T-cell (primary cell): Measurements from ENCODE around the gene FBXL4. TPM values are rescaled to one million over a fixed set of nuclear protein-coding genes. Genes with fewer than 3 reads are reported as not detected.

Source experiments
- ATAC-seq, 4 experiments: fragments of 200-7000 bp in 3 of 4; fragments of 150-1000 bp in 1 of 4; cut with Tn5 transposase; replicated peaks in 1 of 4; 1 replicate in 3 of 4; 2 replicates in 1 of 4; pipeline ENCODE4 v1.10.0; 2021; ENCODE audit warnings: moderate library complexity in 3 of 4, mild to moderate bottlenecking in 2 of 4, moderate number of reproducible peaks in 1 of 4
- CTCF ChIA-PET, 2 donors: fragments of 300-600 bp; sonication (Branson Sonifier 250); formaldehyde crosslinking; loops; one replicate each; lab custom pipeline; 2022; ENCODE audit warnings: antibody characterized with exemption in 2 of 2; lab: Charles Lee
- POLR2A ChIA-PET, 2 donors: fragments of 300-600 bp; sonication (Branson Sonifier 250); formaldehyde crosslinking; loops; one replicate each; lab custom pipeline; 2022; ENCODE audit warnings: antibody characterized with exemption in 2 of 2; lab: Charles Lee
- DNase-seq, 35 experiments: peaks; one replicate each; pipeline versions ENCODE4 v3.0.0 to v3.0.0-alpha.2; 2013 to 2023
- H3K27ac ChIP-seq: one replicate; pipeline ENCODE4 v1.5.1; 2013; ENCODE audit warnings: low read length
- H3K27me3 ChIP-seq, 2 experiments: replicated peaks in 1 of 2; 1 replicate in 1 of 2; 2 replicates in 1 of 2; pipeline versions ENCODE4 v1.6.1 to v1.7.0; 2013; ENCODE audit warnings: low read length in 1 of 2, mixed read lengths in 1 of 2; ENCODE audit not compliant: control insufficient read depth in 2 of 2, insufficient read depth in 2 of 2; ENCODE audit errors: extremely low read depth in 1 of 2
- H3K36me3 ChIP-seq, 2 donors: 1 replicate in 1 of 2; 2 replicates in 1 of 2; pipeline versions ENCODE4 v1.6.1 to v1.7.0; 2013; ENCODE audit warnings: low read length in 1 of 2; ENCODE audit not compliant: control insufficient read depth in 2 of 2, insufficient read depth in 1 of 2; ENCODE audit errors: extremely low read depth in 1 of 2
- H3K4me1 ChIP-seq, 2 experiments: 1 replicate in 1 of 2; 2 replicates in 1 of 2; pipeline versions ENCODE4 v1.6.1 to v1.7.0; 2013; ENCODE audit warnings: low read length in 2 of 2, mixed read lengths in 1 of 2; ENCODE audit not compliant: insufficient read depth in 2 of 2, control insufficient read depth in 1 of 2; ENCODE audit errors: extremely low read depth in 1 of 2
- H3K4me3 ChIP-seq, 2 donors: 1 replicate in 1 of 2; 2 replicates in 1 of 2; pipeline versions ENCODE4 v1.5.1 to v1.7.0; 2013; ENCODE audit warnings: mild to moderate bottlenecking in 2 of 2, low read length in 1 of 2, moderate library complexity in 1 of 2; ENCODE audit not compliant: control insufficient read depth in 1 of 2; ENCODE audit errors: extremely low read depth in 1 of 2
- H3K9me3 ChIP-seq: 2 replicates; pipeline ENCODE4 v1.7.0; 2013
- H3K27ac Mint-ChIP-seq, 2 donors: one replicate each; pipeline ENCODE4 v1.8.0; 2020 to 2021; ENCODE audit warnings: mild to moderate bottlenecking in 2 of 2, mixed read lengths in 2 of 2
- H3K27me3 Mint-ChIP-seq, 2 donors: one replicate each; pipeline ENCODE4 v1.8.0; 2021 to 2022; ENCODE audit warnings: mixed read lengths in 2 of 2
- H3K36me3 Mint-ChIP-seq: one replicate; pipeline ENCODE4 v1.8.0; 2021; ENCODE audit warnings: mixed read lengths
- H3K4me1 Mint-ChIP-seq, 3 donors: one replicate each; pipeline ENCODE4 v1.8.0; 2020 to 2022; ENCODE audit warnings: mixed read lengths in 3 of 3, mild to moderate bottlenecking in 1 of 3
- H3K4me3 Mint-ChIP-seq, 3 donors: one replicate each; pipeline ENCODE4 v1.8.0; 2020 to 2022; ENCODE audit warnings: mild to moderate bottlenecking in 3 of 3, mixed read lengths in 3 of 3, moderate library complexity in 3 of 3
- H3K9me3 Mint-ChIP-seq, 3 donors: one replicate each; pipeline ENCODE4 v1.8.0; 2020 to 2022; ENCODE audit warnings: mixed read lengths in 3 of 3
- WGBS: methylation state at CpG from one replicate; pipeline ENCODE4 v1.1.5; 2013; ENCODE audit warnings: missing lambda C conversion rate; ENCODE audit not compliant: insufficient coverage; 5-methylcytosine and 5-hydroxymethylcytosine counted together
- total RNA-seq, 35 experiments: library from RNA in 6 of 35; stranded (reverse) in 6 of 35; fragments of 120-200 nt in 1 of 35; gene quantifications; one replicate each; pipeline versions ENCODE4 v1.2.1 to v1.2.4 and lab custom pipeline; 2013 to 2026

FBXL4 gene
- total RNA-seq, 5 donors from 2014 or later (not counting 1 experiment from before 2014, with no cell fraction given) = 13.4 to 19.5 (median 15.9) TPM

DNA sequence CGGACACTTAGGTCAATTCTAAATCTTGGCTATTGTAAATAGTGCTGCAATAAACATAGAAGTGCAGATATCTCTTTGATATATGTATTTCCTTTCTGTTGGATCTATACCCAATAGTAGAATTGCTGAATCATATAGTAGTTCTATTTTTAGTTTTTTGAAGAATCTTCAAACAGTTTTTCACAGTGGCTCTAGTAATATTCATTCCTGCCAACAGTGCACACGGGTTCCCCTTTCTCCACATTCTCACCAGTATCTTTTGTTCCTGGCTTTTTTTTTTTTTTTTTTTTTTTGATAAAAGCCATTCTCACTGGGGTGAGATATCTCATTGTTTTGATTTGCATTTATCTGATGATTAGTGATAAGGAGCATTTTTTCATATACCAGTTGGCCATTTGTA, 1.8 kb upstream of the FBXL4 start:
- Histone ChIP-seq H3K4me3 (no peak overlapping the region), H3K27ac (no peak overlapping the region), H3K36me3 (no peaks in the 10 kb centered on the region), H3K27me3 (peaks cover 0 to 4% of the 10 kb centered on the region in 2 experiments), H3K9me3 (no peaks in the 10 kb centered on the region), H3K4me1 (peaks cover 6 to 11% of the 10 kb centered on the region in 2 experiments)
- no peak overlapping the region for H3K4me3 Mint-ChIP-seq
- ATAC-seq (no peak), DNase-seq (no peak)
- no peaks in the 10 kb centered on the region for H3K9me3 Mint-ChIP-seq
- peaks cover 2 to 3% of the 10 kb centered on the region in 2 donors for H3K27me3 Mint-ChIP-seq
- POLR2A ChIA-PET = interaction anchor here in 1 of 2 donors (0.7 kb wide), 1 partner anchor 37 kb away, joined by 14 read pairs; no protein-coding TSS in a partner anchor
- H3K4me1 Mint-ChIP-seq = peaks cover 26 to 28% (median 27%) of the 10 kb centered on the region in 3 donors
- WGBS = no CpG with 5 or more reads among the region's 2 CpGs
- H3K36me3 Mint-ChIP-seq = peaks cover 2% of the 10 kb centered on the region
- CTCF ChIA-PET = interaction anchor here (0.7 to 0.9 kb wide), 2 partner anchors 10 to 1507 kb away, joined by 3 to 13 read pairs; no protein-coding TSS in a partner anchor
- H3K27ac Mint-ChIP-seq = no peak overlapping the region

DNA sequence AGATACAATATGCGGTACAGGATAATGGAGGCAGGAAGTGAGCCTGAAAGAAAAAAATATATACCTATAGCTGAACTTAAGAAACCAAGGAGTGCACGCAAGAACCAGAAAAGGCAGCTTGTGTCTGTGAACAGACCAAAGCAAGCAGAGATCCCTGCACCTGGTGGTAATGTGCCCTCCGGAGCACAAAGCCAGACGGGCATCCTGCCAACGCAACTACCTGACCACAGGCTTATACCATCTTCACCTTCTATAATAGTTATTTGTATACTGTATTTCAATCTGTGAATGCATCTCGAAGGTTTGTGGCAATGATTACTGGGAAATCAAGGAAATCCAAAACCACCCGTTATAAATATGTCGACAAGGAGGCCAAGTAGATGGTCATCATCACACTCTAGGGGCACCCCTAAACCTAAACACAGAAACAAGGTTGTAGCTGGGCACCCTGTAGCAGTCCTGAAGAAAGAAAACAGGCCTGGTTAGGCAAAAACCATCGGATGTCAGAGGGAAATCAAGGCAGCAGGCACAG, 801 bp downstream of the FBXL4 start:
- peaks cover 6 to 11% of the 10 kb centered on the region in 2 experiments for H3K4me1 ChIP-seq
- DNase-seq (peak; percentile 9 to 67 (median 47)), ATAC-seq (peak; percentile 9 to 31 (median 17))
- Mint-ChIP-seq H3K4me1 (peaks cover 43 to 46% (median 43%) of the 10 kb centered on the region in 3 donors), H3K27me3 (no peaks in the 10 kb centered on the region), H3K9me3 (peaks cover 0 to 9% (median 5%) of the 10 kb centered on the region in 3 donors), H3K27ac (peak overlapping the region; percentile 83 to 88), H3K4me3 (peak overlapping the region; percentile 91 to 99 (median 94)), H3K36me3 (peaks cover 17% of the 10 kb centered on the region)
- WGBS = 0% methylated on average over 1 of the region's 9 CpGs
- H3K36me3 ChIP-seq = no peaks in the 10 kb centered on the region
- ChIA-PET CTCF (no interaction called here), POLR2A (no interaction called here)
- no peaks in the 10 kb centered on the region for H3K27me3 ChIP-seq
- H3K9me3 ChIP-seq = peaks cover 2% of the 10 kb centered on the region
- peak overlapping the region; percentile 45 for H3K27ac ChIP-seq
- H3K4me3 ChIP-seq = peak overlapping the region; percentile 79 to 88

DNA sequence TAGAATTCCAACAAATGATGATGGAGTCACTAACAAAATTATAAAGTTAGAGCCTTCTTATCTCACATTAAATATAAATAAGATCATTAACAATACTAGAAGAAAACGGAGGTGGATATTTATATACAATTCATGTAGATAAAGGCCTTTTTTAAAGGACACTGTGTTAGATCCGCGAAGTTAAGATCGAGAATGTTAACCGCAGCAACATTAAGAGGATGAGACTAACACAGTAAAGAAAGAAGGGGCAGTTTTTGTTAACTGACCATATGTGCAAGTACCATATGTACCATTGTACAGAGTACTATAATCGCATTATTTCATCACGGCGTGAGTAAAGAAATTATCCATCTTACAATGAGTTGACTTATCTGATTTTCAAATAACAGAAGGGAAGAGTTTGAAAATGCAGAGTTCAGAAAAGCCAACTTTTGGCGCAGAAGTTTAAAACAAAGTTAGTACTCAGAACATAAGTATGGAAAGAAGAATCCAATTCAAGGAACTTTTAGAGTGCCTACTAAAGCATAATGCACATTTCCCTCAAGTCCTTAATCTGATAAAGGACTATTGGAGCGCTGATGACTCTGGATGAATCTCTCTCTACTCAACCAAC, 1.4 kb downstream of the FBXL4 start:
- ChIA-PET POLR2A (no interaction called here), CTCF (no interaction called here)
- peaks cover 6 to 11% of the 10 kb centered on the region in 2 experiments for H3K4me1 ChIP-seq
- H3K36me3 ChIP-seq = no peaks in the 10 kb centered on the region
- peaks cover 2% of the 10 kb centered on the region for H3K9me3 ChIP-seq
- H3K27ac Mint-ChIP-seq = peak overlapping the region; percentile 83 to 88
- no peaks in the 10 kb centered on the region for H3K27me3 Mint-ChIP-seq
- no CpG with 5 or more reads among the region's 10 CpGs for WGBS
- peaks cover 45 to 46% (median 46%) of the 10 kb centered on the region in 3 donors for H3K4me1 Mint-ChIP-seq
- ATAC-seq (no peak), DNase-seq (peak in 1 of 35 experiments; percentile 7)
- H3K27ac ChIP-seq = no peak overlapping the region
- H3K9me3 Mint-ChIP-seq = peaks cover 3 to 12% (median 5%) of the 10 kb centered on the region in 3 donors
- H3K27me3 ChIP-seq = no peaks in the 10 kb centered on the region
- peaks cover 21% of the 10 kb centered on the region for H3K36me3 Mint-ChIP-seq
- peak overlapping the region; percentile 79 to 88 for H3K4me3 ChIP-seq
- H3K4me3 Mint-ChIP-seq = peak overlapping the region; percentile 91 to 99 (median 94)

DNA sequence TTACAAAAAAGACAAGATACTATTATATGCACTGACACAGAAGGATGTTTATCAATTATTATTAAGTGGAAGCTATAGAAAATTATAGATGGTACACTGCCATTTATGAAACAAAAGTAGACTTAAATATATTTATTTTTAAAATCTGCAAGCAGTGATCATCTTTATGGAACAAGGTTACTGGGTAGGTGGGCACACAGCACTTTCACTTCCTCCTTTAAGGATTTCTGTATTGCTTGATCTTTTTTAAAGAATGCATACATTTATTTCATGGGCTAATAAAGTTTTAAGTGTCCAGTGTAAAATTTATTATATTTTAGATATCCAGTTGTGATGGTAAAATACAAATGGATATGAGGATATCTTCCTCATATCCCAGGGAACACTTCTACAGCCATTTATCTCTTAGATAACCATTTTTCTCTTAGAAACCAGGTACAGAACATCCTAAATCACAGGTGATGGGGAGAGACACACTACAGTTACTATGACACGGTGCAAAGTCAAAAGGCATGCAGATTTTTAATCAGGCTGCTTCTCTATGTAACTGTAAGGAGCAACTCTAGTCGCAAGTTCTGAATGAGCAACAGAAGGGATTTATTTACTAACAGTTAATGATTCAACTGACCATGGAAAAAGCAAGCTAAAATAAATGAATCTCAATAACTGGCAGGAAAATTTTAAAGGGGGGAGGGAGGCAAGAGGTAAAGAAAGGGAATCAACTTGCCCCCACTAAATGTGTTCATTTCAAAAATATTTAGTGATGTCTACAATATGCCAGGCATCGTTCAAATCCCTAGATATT, 2.2 kb downstream of the FBXL4 start:
- peaks cover 46 to 50% (median 48%) of the 10 kb centered on the region in 3 donors for H3K4me1 Mint-ChIP-seq
- CTCF ChIA-PET = interaction anchor here in 1 of 2 donors (0.6 kb wide), 1 partner anchor 114 kb away, joined by 7 read pairs; no protein-coding TSS in a partner anchor

DNA sequence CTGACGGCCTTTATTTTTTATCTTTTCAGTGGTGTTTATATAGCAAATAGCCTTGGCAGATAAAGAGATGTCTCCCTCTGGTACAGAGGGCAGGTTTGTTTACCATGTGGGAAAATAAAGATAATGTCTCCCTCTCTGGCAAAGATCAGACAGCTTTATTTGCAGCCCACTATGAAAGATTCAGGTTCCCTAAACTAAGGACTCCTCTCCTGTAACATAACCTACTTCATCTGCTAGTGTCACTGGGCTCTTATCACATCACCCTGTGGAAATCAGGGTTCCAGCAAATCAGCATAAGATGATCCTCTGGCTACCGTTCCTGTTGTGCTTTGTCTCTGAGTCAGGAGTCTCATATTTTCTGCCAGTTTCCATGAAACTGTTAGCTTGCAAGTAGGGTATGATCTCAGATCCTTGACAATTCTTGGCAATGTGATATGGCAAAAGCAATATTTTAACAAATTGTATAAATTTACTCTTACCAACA, 3.1 kb downstream of the FBXL4 start:
- H3K27me3 ChIP-seq = no peaks in the 10 kb centered on the region
- H3K27ac ChIP-seq = no peak overlapping the region
- Mint-ChIP-seq H3K36me3 (peaks cover 35% of the 10 kb centered on the region), H3K9me3 (peaks cover 3 to 27% (median 17%) of the 10 kb centered on the region in 3 donors), H3K27me3 (no peaks in the 10 kb centered on the region), H3K4me3 (no peak overlapping the region), H3K27ac (no peak overlapping the region), H3K4me1 (peaks cover 41 to 53% (median 48%) of the 10 kb centered on the region in 3 donors)
- DNase-seq (no peak), ATAC-seq (no peak)
- ChIA-PET CTCF (no interaction called here), POLR2A (no interaction called here)
- H3K4me3 ChIP-seq = no peak overlapping the region
- WGBS = 100% methylated on average over 1 of the region's 2 CpGs
- no peaks in the 10 kb centered on the region for H3K36me3 ChIP-seq
- H3K9me3 ChIP-seq = peaks cover 4% of the 10 kb centered on the region
- H3K4me1 ChIP-seq = peaks cover 6 to 11% of the 10 kb centered on the region in 2 experiments

More for the DNA sequence above, 2.2 kb downstream of the FBXL4 start:
- ATAC-seq (no peak), DNase-seq (no peak)
- WGBS = no CpG with 5 or more reads among the region's 3 CpGs
- H3K9me3 ChIP-seq = peaks cover 2% of the 10 kb centered on the region
- peak overlapping the region; percentile 91 to 99 (median 94) for H3K4me3 Mint-ChIP-seq
- peaks cover 3 to 21% (median 11%) of the 10 kb centered on the region in 3 donors for H3K9me3 Mint-ChIP-seq
- peak overlapping the region in 1 of 2 donors; percentile 48 for H3K27ac Mint-ChIP-seq
- POLR2A ChIA-PET = no interaction called here
- H3K27me3 Mint-ChIP-seq = no peaks in the 10 kb centered on the region
- no peak overlapping the region for H3K4me3 ChIP-seq
- peaks cover 6 to 11% of the 10 kb centered on the region in 2 experiments for H3K4me1 ChIP-seq
- no peak overlapping the region for H3K27ac ChIP-seq
- H3K36me3 Mint-ChIP-seq = peaks cover 30% of the 10 kb centered on the region
- no peaks in the 10 kb centered on the region for H3K36me3 ChIP-seq
- H3K27me3 ChIP-seq = no peaks in the 10 kb centered on the region

DNA sequence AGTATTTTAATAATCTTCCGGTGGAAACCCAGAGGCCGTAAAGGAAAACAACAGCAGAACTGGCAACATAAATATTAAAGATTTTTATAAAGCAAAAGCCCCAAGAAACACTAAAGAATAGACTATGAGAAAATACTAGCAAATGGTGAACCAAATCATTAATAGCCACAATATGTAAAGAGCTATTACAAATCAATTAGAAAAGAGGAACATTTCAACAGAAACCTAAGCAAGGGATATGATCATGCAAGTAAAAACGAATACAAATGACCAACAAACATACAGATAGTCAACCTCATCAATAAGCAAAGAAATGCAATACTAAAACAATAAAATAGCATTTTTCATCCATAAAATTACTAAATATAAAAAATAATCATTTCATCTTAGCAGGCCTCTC, 3.6 kb downstream of the FBXL4 start:
- no peak overlapping the region for H3K27ac Mint-ChIP-seq
- no peak overlapping the region for H3K4me3 Mint-ChIP-seq

More for the DNA sequence above, 3.6 kb downstream of the FBXL4 start:
- Mint-ChIP-seq H3K4me1 (peaks cover 41 to 55% (median 50%) of the 10 kb centered on the region in 3 donors), H3K36me3 (peaks cover 40% of the 10 kb centered on the region), H3K9me3 (peaks cover 3 to 31% (median 21%) of the 10 kb centered on the region in 3 donors), H3K27me3 (no peaks in the 10 kb centered on the region)
- Histone ChIP-seq H3K4me1 (peaks cover 6 to 11% of the 10 kb centered on the region in 2 experiments), H3K27ac (no peak overlapping the region), H3K27me3 (no peaks in the 10 kb centered on the region), H3K36me3 (no peaks in the 10 kb centered on the region), H3K4me3 (no peak overlapping the region), H3K9me3 (peaks cover 4% of the 10 kb centered on the region)
- WGBS = no CpG with 5 or more reads among the region's 3 CpGs
- POLR2A ChIA-PET = no interaction called here
- CTCF ChIA-PET = no interaction called here
- DNase-seq = no peak
- no peak for ATAC-seq
